ENCODE data around the gene EIF3K. TPM values are rescaled to one million over a fixed set of nuclear protein-coding genes. Genes with fewer than 3 reads are reported as not detected.

Gene EIF3K
- total RNA-seq, 6 experiments from 2014 or later: 227 to 241 (median 238) TPM

- Mint-ChIP-seq H3K36me3 (ENCODE audit: low read depth) (peaks cover 48% of the 10 kb centered on the region), H3K4me1 (ENCODE audit: low read depth) (peaks cover 47% of the 10 kb centered on the region), H3K27me3 (ENCODE audit: insufficient read depth) (peaks cover 3% of the 10 kb centered on the region), H3K9me3 (peaks cover 8% of the 10 kb centered on the region), H3K27ac (peak overlapping the region; percentile 99), H3K4me3 (peak overlapping the region; percentile 99)
- TF ChIP-seq CTCF (IDR thresholded peaks at IDR 0.05): no peak
- DNase-seq: no peak
Measured at GRCh38 chr19:38648769-38649304, 29.8 kb downstream of the EIF3K start.

- no peak for TF ChIP-seq CTCF (IDR thresholded peaks at IDR 0.05)
- Mint-ChIP-seq H3K27me3 (ENCODE audit: insufficient read depth) (peaks cover 5% of the 10 kb centered on the region), H3K4me3 (peak overlapping the region; percentile 99), H3K4me1 (ENCODE audit: low read depth) (peaks cover 54% of the 10 kb centered on the region), H3K36me3 (ENCODE audit: low read depth) (peaks cover 49% of the 10 kb centered on the region), H3K27ac (peak overlapping the region; percentile 99), H3K9me3 (peaks cover 8% of the 10 kb centered on the region)
- DNase-seq: no peak
Measured at GRCh38 chr19:38649305-38650171, 30.6 kb downstream of the EIF3K start.

GRCh38 chr19:38650172-38650775, 31.3 kb downstream of the EIF3K start:
- H3K4me3 Mint-ChIP-seq: peak overlapping the region; percentile 99
- peaks cover 8% of the 10 kb centered on the region for H3K9me3 Mint-ChIP-seq
- H3K27me3 Mint-ChIP-seq (ENCODE audit: insufficient read depth): peaks cover 6% of the 10 kb centered on the region
- peaks cover 61% of the 10 kb centered on the region for H3K4me1 Mint-ChIP-seq (ENCODE audit: low read depth)
- H3K36me3 Mint-ChIP-seq (ENCODE audit: low read depth): peaks cover 51% of the 10 kb centered on the region
- no peak for DNase-seq
- no peak for TF ChIP-seq CTCF (IDR thresholded peaks at IDR 0.05)
- H3K27ac Mint-ChIP-seq: peak overlapping the region; percentile 99

- no peak for TF ChIP-seq CTCF (IDR thresholded peaks at IDR 0.05)
- Mint-ChIP-seq H3K4me3 (peak overlapping the region; percentile 99), H3K27me3 (ENCODE audit: insufficient read depth) (peaks cover 6% of the 10 kb centered on the region), H3K27ac (peak overlapping the region; percentile 99), H3K36me3 (ENCODE audit: low read depth) (peaks cover 57% of the 10 kb centered on the region), H3K9me3 (peaks cover 8% of the 10 kb centered on the region), H3K4me1 (ENCODE audit: low read depth) (peaks cover 69% of the 10 kb centered on the region)
- peak; percentile 68 for DNase-seq
Measured at GRCh38 chr19:38650911-38651584, 32.1 kb downstream of the EIF3K start.

- peak overlapping the region; percentile 99 for H3K4me3 Mint-ChIP-seq
Measured at GRCh38 chr19:38653028-38653571, 34.1 kb downstream of the EIF3K start.

More at GRCh38 chr19:38653028-38653571, 34.1 kb downstream of the EIF3K start:
- Mint-ChIP-seq H3K36me3 (ENCODE audit: low read depth) (peaks cover 69% of the 10 kb centered on the region), H3K27ac (peak overlapping the region; percentile 99), H3K4me1 (ENCODE audit: low read depth) (peaks cover 89% of the 10 kb centered on the region), H3K9me3 (peaks cover 8% of the 10 kb centered on the region), H3K27me3 (ENCODE audit: insufficient read depth) (peaks cover 11% of the 10 kb centered on the region)
- peak; percentile 30 for DNase-seq
- TF ChIP-seq CTCF (IDR thresholded peaks at IDR 0.05): no peak

Data from HFFc6 (cell line).